ENCODE data around the gene DHRS4L2.
"Not testable (repeated sequence)": the region's sequence is repeated elsewhere in the genome, so short reads cannot be mapped to it uniquely, and the experiment has no call there.

The DHRS4L2 gene

GRCh38 chr14:24013654-24014514, 25.2 kb downstream of the DHRS4L2 start:
- no peak for TF ChIP-seq ZFX (IDR thresholded peaks at IDR 0.05)
- TF ChIP-seq CTCF (conservative IDR thresholded peaks at IDR 0.05) = peak; percentile 80
- no peak overlapping the region for H3K27ac ChIP-seq

GRCh38 chr14:24015745-24016144, 27.0 kb downstream of the DHRS4L2 start:
- H3K27ac ChIP-seq = not testable (repeated sequence)

- not testable (repeated sequence) for H3K27ac ChIP-seq
These were observed 30.2 kb downstream of the DHRS4L2 start for GRCh38 chr14:24018978-24019377.

GRCh38 chr14:24019944-24020343, 31.2 kb downstream of the DHRS4L2 start:
- not testable (repeated sequence) for H3K27ac ChIP-seq
- peak; percentile 26 for TF ChIP-seq CTCF (conservative IDR thresholded peaks at IDR 0.05)

- not testable (repeated sequence) for H3K27ac ChIP-seq
These were observed 31.8 kb downstream of the DHRS4L2 start for GRCh38 chr14:24020520-24020919.

- not testable (repeated sequence) for H3K27ac ChIP-seq
These were observed 36.2 kb downstream of the DHRS4L2 start for GRCh38 chr14:24024939-24025418.

- H3K27ac ChIP-seq = not testable (repeated sequence)
These were observed 41.0 kb downstream of the DHRS4L2 start for GRCh38 chr14:24029687-24030086.

- not testable (repeated sequence) for H3K27ac ChIP-seq
These were observed 42.6 kb downstream of the DHRS4L2 start for GRCh38 chr14:24031331-24031730.

- H3K27ac ChIP-seq = no peak overlapping the region
- TF ChIP-seq CTCF (conservative IDR thresholded peaks at IDR 0.05) = no peak
- TF ChIP-seq ZFX (IDR thresholded peaks at IDR 0.05) = no peak
These were observed 44.1 kb downstream of the DHRS4L2 start for GRCh38 chr14:24032727-24033418.

- peak overlapping the region; percentile 72 for H3K27ac ChIP-seq
These were observed 47.0 kb downstream of the DHRS4L2 start for GRCh38 chr14:24035769-24036168.

- TF ChIP-seq CTCF (conservative IDR thresholded peaks at IDR 0.05) = peak; percentile 71
- TF ChIP-seq ZFX (IDR thresholded peaks at IDR 0.05) = no peak
- H3K27ac ChIP-seq = peak overlapping the region; percentile 72
These were observed 47.6 kb downstream of the DHRS4L2 start for GRCh38 chr14:24036169-24036962.
